Myocyte (in vitro differentiated cells): Measurements from ENCODE around the gene TMEM184A. TPM values are rescaled to one million over a fixed set of nuclear protein-coding genes. Genes with fewer than 3 reads are reported as not detected.

ENCODE experiments used
- DNase-seq: peaks from one replicate; pipeline ENCODE4 v3.0.0-alpha.2; 2012; ENCODE audit warnings: low read depth
- total RNA-seq: library from RNA; depleted of rRNA; stranded (reverse); fragments of >200 nt; gene quantifications from 2 replicates; pipeline ENCODE4 v1.2.3, GENCODE V29; 2014

Gene TMEM184A
- total RNA-seq, 1 donor from 2014 or later: 0.32 TPM

GRCh38 chr7:1553512-1554210 lies 2.3 kb downstream of the TMEM184A start:
- no peak for DNase-seq

GRCh38 chr7:1552200-1552599 lies 3.8 kb downstream of the TMEM184A start:
- no peak for DNase-seq

GRCh38 chr7:1550846-1551155 lies 5.2 kb downstream of the TMEM184A start:
- no peak for DNase-seq

GRCh38 chr7:1550005-1550845 lies 5.8 kb downstream of the TMEM184A start:
- DNase-seq: no peak

- DNase-seq: no peak
Observed at GRCh38 chr7:1549357-1550004, 6.5 kb downstream of the TMEM184A start.

- no peak for DNase-seq
Observed at GRCh38 chr7:1548944-1549343, 7.1 kb downstream of the TMEM184A start.

- DNase-seq: no peak
Observed at GRCh38 chr7:1548438-1548831, 7.6 kb downstream of the TMEM184A start.

GRCh38 chr7:1547777-1548437 lies 8.1 kb downstream of the TMEM184A start:
- no peak for DNase-seq

GRCh38 chr7:1546909-1547776 lies 8.9 kb downstream of the TMEM184A start:
- DNase-seq: no peak

GRCh38 chr7:1546274-1546908 lies 9.6 kb downstream of the TMEM184A start:
- no peak for DNase-seq

- DNase-seq: no peak
Observed at GRCh38 chr7:1545417-1546246, 10.4 kb downstream of the TMEM184A start.

- DNase-seq: no peak
Observed at GRCh38 chr7:1544896-1545416, 11.0 kb downstream of the TMEM184A start.

GRCh38 chr7:1544178-1544895 lies 11.7 kb downstream of the TMEM184A start:
- DNase-seq: no peak

- no peak for DNase-seq
Observed at GRCh38 chr7:1543826-1544177, 12.2 kb downstream of the TMEM184A start.

- no peak for DNase-seq
Observed at GRCh38 chr7:1542841-1543747, 12.9 kb downstream of the TMEM184A start.

GRCh38 chr7:1542329-1542728 lies 13.7 kb downstream of the TMEM184A start:
- DNase-seq: no peak

- no peak for DNase-seq
Observed at GRCh38 chr7:1541431-1542162, 14.4 kb downstream of the TMEM184A start.
